ENCODE results near the gene LMF1.
"Not testable (repeated sequence)": the region's sequence is repeated elsewhere in the genome, so short reads cannot be mapped to it uniquely, and the experiment has no call there.

LMF1 gene

DNA sequence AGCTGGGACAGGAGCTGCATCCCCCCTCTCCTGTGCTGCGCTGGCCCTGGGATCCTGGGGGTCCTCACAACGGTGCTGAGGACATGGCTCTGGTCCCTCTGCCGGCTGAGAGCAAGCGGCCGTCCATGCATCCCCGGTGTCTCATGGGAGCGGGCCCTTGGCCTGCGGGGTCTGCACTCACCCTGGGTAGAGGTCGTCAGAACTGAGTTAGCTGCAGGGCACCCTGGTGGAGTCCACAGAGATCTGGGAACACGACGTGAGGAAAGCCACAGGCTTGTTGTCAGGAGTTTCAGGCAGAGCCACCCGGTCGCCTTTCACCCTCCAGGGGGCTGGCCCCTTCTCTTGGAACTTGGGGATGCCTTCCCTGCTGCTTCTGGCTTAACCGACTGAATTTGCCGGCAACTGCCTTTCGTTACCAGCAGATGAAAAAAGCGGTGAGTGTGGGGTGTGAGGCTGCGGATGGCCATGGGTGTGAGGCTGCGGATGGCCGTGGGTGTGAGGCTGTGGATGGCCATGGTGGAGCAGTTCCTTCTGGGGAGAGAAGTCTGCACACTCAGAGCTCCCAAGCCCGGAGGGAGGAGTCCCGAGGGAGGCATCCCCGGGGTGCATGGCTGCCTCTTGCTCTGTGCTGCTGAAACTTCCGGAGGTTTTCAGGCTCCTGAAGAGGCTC is 81.7 kb downstream of the LMF1 start:
- FAIRE-seq (no peak), DNase-seq (ENCODE audit: extremely low spot score, insufficient read length, low read depth) (no peak)

DNA sequence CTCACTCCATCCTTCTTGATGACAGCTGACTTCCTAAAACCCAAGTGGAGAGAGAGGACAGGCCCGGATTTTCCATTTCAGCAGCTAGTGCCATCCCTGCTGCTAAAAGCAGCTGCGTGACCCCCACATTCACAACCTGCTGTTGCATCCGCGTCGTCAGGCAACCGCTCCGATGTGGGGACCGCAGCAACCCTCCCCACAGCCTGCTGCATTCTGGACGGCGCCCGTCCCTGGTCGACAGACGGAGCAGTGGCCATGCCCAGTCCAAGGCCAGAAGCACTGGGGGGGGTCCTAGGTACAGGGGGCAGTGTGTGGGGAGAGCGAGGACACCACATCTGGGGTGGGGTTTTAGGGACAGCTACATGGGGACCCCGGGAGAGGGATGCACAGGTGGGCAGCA is 82.3 kb downstream of the LMF1 start:
- not testable (repeated sequence) for DNase-seq (ENCODE audit: extremely low spot score, insufficient read length, low read depth); FAIRE-seq

DNA sequence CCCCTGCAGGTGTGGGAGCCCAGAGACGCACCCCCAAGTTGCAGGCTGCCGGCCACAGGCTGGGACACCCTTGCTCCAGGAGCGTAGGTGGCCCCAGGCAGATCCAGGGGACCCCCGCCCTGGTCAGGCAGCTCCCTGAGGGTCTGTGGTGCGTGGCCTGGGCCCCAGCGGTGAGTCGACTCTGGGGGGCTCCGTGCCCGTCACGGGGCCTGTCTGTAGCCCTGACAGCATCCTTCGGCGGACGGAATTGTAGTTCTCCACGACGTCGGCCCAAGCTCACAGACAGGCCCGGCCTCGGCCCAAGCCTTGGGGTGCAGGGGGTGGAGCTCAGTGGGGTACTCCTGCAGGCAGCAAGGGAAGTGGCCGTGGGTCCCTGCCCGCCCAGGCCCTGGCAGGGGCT is 82.9 kb downstream of the LMF1 start:
- DNase-seq (ENCODE audit: extremely low spot score, insufficient read length, low read depth) (no peak), FAIRE-seq (no peak)

DNA sequence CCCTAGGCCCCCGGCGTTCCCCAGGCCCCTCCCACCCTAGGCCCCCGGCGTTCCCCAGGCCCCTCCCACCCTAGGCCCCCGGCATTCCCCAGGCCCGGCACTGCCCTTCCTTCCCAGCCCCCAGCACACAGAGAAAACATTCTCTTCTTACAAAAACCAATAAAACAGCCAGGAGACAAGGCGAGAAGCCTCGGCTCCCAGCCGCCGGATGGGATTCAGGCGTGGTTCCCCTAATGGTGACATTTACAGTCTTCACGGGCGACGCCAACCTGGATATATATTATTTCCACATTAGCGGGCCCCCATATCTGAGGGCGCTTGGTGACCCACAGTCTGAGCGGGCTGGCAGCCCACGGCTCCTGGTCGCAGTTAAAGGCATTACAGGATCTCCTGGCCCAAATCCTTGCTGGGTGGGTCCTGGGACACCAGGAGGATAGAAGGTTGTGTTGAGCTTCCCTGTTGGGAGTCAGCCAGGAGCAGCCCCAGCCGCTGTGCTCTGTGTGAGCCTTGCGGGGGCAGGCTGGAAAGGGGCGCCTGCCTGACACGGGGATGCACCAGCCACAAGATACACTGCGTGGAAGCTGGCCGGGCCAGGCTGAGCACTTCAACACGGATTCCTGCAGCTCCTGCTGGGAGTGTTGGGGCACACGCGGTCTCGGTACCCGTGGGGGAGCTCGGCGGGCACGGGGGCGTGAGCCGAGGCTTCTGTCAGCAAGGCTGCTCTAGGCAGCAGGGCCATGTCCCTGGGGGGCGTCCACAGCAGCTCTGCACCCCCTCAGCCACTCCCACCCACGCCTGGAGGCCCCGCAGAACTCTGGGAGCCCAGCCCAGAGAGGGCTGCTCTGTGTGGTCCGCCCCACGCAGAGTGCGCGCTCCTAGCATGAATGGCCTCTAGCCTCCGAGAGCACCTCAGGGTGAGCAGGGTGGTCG is 83.7 kb downstream of the LMF1 start:
- FAIRE-seq, result no peak

DNA sequence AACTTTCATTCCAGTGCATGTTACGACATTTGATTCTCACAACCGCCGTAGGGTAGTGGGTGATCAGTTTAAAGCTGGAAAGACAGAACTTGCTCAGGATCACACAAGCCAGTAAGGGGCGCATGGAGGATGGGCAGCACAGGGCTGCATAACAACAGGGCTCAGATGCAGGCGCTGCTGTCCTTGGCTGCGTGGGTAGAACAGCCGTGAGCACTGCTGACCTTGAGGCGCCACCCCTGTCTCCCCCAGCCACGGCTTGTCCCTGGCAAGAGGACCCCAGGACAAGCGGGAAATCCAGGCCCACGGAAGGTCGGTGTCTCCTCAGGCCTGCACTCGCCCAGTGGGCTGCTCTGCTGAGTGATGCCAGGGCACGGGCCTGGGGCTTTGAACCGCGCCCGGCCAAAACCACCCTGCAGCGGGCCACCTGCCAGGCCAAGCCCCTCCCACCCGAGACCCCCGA is 84.7 kb downstream of the LMF1 start:
- no peak for DNase-seq (ENCODE audit: extremely low spot score, insufficient read length, low read depth)
- no peak for FAIRE-seq

More for the DNA sequence above, 83.7 kb downstream of the LMF1 start:
- DNase-seq (ENCODE audit: extremely low spot score, insufficient read length, low read depth), result no peak

DNA sequence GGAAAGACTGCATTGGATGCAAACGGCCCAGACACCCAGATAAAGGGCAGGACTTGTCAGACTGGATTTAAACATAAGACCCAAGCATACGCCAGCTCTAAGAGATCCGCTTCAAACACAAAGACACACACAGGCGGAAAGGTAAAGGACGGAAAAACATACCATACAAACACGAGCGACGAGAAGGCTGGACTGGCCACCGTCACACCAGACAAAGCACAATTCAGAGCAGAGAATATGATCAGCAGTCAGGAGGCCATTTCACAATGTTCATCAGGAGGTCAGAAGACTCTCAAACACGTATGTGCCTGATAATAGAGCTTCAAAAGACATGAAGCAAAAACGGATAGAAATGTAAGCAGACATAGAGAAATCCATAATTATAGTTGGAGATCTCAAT is 85.4 kb downstream of the LMF1 start:
- FAIRE-seq (no peak), DNase-seq (ENCODE audit: extremely low spot score, insufficient read length, low read depth) (no peak)

DNA sequence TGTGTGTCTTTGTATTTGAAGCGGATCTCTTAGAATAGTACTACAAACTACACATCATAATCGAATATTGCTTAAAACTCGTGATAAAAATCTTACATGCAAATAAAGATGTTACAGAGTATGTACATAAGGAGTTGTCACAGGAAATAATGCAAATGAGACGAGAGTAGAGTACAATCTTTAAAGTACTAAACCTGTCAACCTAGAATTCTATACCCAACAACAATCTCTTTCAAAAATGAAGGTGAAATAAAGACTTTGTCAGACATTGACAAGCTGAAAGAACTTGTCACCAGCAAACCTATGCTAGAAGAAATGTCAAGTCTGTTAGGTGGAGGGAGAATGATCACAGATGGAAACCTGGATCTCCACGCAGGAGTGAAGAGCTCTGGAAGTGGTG is 86.6 kb downstream of the LMF1 start:
- FAIRE-seq, result no peak
- DNase-seq (ENCODE audit: extremely low spot score, insufficient read length, low read depth), result no peak

DNA sequence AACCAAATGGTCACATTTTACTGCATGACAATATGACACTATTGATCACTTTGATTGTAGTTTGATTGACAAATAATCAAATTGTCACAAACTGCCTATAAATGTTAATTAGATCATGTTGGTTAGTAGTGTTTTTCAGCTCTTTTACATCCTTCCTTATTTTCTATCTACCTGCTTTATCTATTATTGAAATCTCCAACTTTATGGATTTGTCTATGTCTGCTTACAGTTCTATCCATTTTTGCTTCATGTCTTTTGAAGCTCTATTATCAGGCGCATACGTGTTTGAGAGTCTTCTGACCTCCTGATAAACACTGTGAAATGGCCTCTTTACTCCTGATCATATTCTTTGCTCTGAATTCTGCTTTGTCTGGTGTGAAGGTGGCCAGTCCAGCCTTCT is 87.0 kb downstream of the LMF1 start:
- DNase-seq (ENCODE audit: extremely low spot score, insufficient read length, low read depth), result no peak
- no peak for FAIRE-seq

DNA sequence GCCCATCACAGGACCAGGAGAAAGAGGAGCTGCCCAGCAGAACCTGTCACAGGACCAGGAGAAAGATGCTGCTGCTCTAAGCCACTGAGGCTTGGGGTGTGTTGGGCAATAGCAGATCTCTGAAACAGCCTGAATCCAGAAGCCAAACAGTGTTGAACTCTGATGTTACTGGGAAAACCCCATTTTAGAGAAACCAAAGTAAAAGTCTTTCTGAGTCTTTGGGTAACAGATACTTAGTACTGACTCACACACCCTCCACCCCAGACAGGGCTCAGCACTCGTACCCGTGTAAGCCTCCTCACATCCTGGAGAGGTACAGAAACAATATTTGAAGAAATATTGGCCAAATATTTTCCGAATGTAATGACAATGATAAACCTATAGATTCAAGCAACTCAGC is 87.4 kb downstream of the LMF1 start:
- DNase-seq (ENCODE audit: extremely low spot score, insufficient read length, low read depth), result no peak

DNA sequence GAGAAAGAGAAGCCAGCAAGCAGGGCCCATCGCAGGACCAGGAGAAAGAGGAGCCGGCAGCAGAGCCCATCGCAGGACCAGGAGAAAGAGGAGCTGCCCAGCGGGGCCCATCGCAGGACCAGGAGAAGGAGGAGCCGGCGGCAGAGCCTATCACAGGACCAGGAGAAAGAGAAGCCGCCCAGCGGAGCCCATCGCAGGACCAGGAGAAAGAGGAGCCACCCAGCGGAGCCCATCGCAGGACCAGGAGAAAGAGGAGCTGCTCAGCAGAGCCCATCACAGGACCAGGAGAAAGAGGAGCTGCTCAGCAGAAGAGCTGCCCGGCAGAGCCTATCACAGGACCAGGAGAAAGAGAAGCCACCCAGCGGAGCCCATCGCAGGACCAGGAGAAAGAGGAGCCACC is 88.1 kb downstream of the LMF1 start:
- FAIRE-seq, result not testable (repeated sequence)

More for the DNA sequence above, 87.4 kb downstream of the LMF1 start:
- FAIRE-seq, result no peak

DNA sequence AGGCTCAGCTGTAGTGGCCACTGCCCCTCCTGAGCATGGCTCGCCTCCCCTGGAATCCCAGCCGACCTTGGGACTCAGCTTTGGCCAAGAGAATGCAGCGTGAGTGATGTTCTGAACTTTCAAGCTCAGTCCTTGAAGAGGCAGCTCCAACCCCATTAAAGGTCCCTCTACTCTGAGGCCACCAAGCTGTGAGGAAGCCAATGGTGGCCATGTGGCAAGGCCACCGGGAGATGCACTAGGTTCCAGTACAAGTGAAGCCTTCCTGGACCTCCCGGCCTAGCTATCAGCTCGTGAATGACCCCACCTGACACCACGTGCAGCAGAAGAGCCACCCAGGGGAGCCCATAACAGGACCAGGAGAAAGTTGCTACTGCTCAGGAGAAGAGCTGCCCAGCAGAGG is 88.5 kb downstream of the LMF1 start:
- no peak for FAIRE-seq

More for the DNA sequence above, 88.1 kb downstream of the LMF1 start:
- not testable (repeated sequence) for DNase-seq (ENCODE audit: extremely low spot score, insufficient read length, low read depth)

DNA sequence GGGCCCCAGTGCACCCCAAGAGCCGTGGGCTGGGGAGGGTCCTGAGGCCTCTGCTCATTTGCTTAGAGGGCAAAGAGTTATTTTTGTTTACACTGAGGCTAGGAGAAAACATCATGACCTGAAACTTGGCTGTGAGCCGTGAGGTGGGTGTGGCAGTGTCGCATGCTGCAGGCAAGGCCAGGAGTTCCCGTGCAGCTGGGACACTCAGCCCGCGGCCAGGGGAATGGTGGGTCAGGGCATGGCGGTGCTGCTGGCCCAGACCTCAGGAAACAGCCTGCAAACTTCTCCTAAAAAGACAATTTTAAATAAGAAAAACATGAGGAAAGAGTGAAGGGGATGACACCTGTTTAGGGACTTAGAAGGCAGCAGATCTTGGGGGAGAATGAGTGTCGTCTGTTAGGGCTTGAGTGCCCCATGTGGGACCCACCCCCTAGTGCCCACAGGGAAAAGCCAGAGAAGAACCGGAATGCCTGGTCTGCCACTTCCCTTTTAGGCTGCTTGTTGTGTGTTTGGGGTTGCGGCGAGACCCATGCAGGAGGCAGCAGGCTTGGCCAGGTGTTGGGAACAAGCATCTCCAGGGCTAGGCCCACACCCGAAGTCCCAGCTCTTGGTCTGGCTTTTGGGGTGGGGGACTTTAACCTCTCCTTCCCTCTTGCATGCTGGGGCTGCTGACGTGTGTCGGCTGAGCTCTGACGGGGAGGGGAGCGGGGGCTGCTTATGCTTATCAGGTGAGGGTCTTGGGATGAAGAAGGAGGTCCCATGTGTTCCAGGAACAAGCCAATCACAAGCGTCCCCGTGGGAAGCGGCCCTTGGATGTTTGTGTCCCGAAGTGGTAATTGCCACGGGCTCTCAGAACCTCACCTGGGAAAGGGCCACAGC is 89.3 kb downstream of the LMF1 start:
- FAIRE-seq (no peak), DNase-seq (ENCODE audit: extremely low spot score, insufficient read length, low read depth) (no peak)

More for the DNA sequence above, 88.5 kb downstream of the LMF1 start:
- no peak for DNase-seq (ENCODE audit: extremely low spot score, insufficient read length, low read depth)

DNA sequence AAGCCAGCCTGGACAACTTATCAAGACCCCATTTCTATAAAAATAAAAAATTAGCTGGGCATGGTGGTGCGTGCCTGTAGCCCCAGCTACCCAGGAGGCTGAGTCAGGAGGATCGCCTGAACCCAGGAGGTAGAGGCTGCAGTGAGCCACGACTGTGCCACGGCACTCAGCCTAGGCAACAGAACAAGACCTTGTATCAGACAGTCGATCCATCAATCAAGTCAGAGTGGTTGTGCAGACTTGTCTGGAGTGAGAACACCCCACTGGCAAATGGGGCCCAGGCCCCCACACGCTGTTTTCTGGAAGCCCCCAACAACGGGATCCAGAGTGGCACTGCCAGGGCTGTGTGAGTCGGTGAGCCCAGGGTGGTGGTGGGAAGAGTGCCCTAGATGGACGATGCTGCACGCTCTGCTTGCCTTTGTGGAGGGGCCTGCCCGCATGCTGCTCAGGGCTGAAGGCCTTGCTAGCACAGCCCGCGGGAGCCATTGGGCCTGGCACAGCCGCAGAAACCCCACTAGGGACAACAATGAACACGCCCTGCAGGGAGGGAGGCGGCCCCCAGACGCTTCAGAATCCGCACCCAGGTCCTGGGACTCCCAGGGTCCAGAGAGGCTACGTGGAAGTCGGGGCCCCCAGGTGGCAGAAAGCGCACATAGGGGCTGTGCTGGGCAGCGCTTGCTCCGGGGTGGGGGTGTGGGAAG is 90.2 kb downstream of the LMF1 start:
- no peak for FAIRE-seq

DNA sequence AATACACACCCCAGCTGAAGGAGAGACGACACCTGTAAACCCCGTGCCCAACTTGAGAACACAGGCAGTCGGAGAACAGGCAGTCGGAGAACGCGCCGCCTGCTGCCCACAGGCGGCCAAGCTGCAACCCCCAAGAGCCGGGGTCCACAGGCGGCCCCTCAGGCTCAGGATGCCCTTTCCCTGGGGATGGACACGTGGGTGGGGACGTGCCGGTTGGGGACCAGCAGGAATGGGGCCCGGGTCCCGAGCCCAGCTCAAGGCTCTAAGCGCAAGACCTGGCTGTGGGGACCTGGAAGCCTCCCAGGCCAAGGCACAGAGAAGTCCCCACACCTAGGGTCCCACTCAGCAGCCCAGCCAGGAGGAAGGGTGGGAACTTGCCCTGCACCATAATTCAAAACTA is 90.8 kb downstream of the LMF1 start:
- DNase-seq (ENCODE audit: extremely low spot score, insufficient read length, low read depth), result no peak
- no peak for FAIRE-seq

More for the DNA sequence above, 90.2 kb downstream of the LMF1 start:
- no peak for DNase-seq (ENCODE audit: extremely low spot score, insufficient read length, low read depth)

DNA sequence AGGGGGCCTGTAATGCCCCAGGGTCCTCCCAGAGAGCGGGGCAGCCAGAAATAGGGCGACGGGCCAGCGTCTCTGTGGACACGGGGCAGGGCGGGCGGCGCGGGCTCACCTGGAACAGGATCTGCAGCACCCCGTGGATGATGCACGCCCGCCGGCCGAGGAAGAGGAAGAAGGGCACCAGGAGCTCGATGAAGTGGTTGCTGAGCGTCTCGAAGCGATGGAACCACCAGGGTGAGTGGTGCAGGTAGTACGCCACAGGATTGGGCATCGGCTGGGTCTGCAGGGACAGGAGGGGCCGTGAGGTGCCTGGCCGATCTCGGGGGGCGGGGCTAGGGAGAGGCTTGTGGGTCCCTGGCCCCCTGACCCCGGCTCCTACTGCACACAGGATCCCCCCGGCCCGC is 91.3 kb downstream of the LMF1 start:
- DNase-seq (ENCODE audit: extremely low spot score, insufficient read length, low read depth) (no peak), FAIRE-seq (no peak)

DNA sequence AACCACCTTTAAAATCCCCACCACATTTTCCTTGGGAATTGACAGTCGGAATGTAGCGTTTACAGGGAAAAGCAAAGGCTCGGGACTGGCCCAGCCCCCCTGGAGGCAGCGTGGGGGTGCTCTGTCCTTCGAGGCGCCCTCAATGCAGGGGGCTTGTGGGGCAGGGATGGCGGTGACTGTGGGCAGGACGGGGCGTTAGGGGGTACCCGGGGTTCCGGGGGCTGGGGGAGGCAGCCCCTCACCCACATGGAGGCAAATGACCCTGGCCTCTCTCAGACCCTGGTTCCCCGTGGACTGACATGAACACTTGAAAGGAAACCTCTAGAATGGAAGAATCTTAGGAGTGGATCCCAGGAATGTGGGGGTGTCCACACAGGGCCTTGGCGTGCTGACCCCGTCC is 91.9 kb downstream of the LMF1 start:
- no peak for DNase-seq (ENCODE audit: extremely low spot score, insufficient read length, low read depth)
- no peak for FAIRE-seq

DNA sequence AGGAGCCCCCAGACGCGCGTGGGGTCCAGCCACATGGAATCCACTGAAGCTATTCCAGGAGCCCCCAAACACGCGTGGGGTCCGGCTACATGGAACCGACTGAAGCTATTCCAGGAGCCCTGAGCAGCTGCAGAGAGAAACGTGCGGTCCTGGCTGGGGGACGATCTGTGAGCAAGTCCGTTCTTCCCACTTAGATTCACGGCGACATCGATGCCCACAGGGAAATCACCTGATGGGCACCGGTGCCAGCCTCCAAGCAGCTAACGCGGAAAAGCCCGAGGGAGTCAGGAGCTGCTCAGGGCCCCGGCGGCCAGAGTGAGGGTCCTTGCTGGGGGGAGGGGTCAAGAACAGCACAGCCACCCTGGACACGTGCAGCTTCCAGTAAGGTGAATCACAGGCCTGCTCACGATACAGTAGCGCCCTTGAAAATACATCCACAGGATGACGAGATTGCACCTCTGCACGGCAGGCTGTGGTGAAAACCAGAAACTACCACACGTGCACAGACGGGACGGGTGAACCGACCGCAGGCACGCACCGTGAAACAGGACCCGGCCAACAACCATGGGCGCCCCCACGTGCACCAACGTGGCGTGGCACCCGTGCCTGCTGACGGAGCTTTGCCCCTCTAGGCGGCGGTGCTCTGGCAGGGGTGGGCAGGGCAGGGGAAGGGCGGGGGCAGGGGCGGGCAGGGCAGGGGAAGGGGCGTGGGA is 92.6 kb downstream of the LMF1 start:
- no peak for DNase-seq (ENCODE audit: extremely low spot score, insufficient read length, low read depth)
- FAIRE-seq, result no peak

DNA sequence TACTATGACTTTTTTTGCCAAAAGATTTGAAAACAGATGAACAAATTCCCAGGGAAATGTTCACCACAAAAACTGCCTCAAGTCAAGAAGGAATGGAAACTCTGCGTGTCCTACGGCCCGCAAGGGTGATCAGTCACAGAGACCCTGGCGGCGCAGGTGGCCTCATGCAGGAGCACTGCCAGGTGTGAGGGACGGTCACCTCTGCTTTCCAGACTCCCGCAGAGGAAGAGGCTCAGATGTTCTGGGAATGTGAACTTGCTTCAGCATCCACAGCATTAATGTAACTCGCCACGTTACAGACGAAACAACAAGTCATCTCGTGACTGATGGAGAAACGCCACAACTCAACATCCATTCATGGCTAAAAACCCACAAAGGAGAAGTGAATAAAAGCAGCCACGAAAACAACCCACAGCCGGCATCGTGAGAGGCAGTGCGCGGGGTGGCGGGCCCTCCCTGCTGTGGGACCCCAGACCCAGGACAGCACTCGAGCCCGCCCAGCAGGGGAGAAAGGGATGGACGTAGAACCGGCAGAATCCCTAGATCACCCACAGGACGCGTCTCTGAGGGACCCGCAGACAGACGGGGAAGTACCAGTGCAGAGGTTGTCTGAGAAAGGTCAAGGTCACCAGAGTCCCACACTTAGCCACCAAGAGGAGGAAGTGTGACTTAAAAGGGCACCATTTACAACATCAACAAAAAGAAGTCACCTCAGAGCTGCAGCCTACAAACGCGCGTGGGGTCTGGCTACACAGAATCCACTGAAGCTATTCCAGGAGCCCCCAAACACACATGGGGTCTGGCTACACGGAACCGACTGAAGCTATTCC is 93.3 kb downstream of the LMF1 start:
- FAIRE-seq (peak; percentile 5), DNase-seq (ENCODE audit: extremely low spot score, insufficient read length, low read depth) (no peak)

Measured in GM18507 (cell line).